NK-92 (cell line): ENCODE data around the gene ORM1.

ENCODE experiments used
- DNase-seq: peaks from one replicate; lab custom pipeline; 2025; ENCODE audit not compliant: unreplicated experiment; lab: John Stamatoyannopoulos, UW

Gene ORM1

GRCh38 chr9:114375386-114376175, 52.7 kb downstream of the ORM1 start:
- DNase-seq = no peak
